Suprapubic skin (tissue), 4 donors: ENCODE data around the gene IFITM10. TPM values are rescaled to one million over a fixed set of nuclear protein-coding genes. Genes with fewer than 3 reads are reported as not detected.

Experiments
- DNase-seq, 2 donors: peaks; one replicate each; pipeline ENCODE4 v3.0.0-alpha.2; 2019; ENCODE audit warnings: low spot score in 2 of 2
- H3K27ac ChIP-seq: fragments of 200-600 bp; sonication (generic); one replicate; pipeline ENCODE4 v1.5.1; 2019
- H3K27me3 ChIP-seq: fragments of 200-600 bp; sonication (generic); one replicate; pipeline ENCODE4 v1.5.1; 2019
- H3K36me3 ChIP-seq: fragments of 200-600 bp; sonication (generic); one replicate; pipeline ENCODE4 v1.5.1; 2019
- H3K4me1 ChIP-seq: fragments of 200-600 bp; sonication (generic); one replicate; pipeline ENCODE4 v1.5.1; 2019
- H3K4me3 ChIP-seq: fragments of 200-600 bp; sonication (generic); one replicate; pipeline ENCODE4 v1.5.1; 2019; ENCODE audit warnings: mild to moderate bottlenecking
- H3K9me3 ChIP-seq: fragments of 200-600 bp; sonication (generic); one replicate; pipeline ENCODE4 v1.5.1; 2019
- EP300 ChIP-seq: sonication (generic); formaldehyde crosslinking; IDR thresholded peaks from one replicate; pipeline ENCODE4 v1.6.1; 2017; ENCODE audit warnings: antibody characterized with exemption
- POLR2A ChIP-seq, 2 donors: fragments of 450-650 bp; IDR thresholded peaks; one replicate each; pipeline ENCODE4 v1.6.1; 2017; ENCODE audit warnings: antibody characterized with exemption in 2 of 2, mild to moderate bottlenecking in 2 of 2, moderate library complexity in 2 of 2
- POLR2AphosphoS5 ChIP-seq, 3 donors: sonication (generic); formaldehyde crosslinking; IDR thresholded peaks; one replicate each; pipeline ENCODE4 v1.6.1; 2017; ENCODE audit warnings: antibody characterized with exemption in 3 of 3
- WGBS: methylation state at CpG from one replicate; pipeline ENCODE4 v1.1.5; 2018; 5-methylcytosine and 5-hydroxymethylcytosine counted together
- total RNA-seq, 4 donors: library from RNA; depleted of rRNA; stranded (reverse); fragments of >200 nt; gene quantifications; one replicate each; pipeline ENCODE4 v1.1.0, GENCODE V29; 2016
- TF ChIP-seq, protein P1 (sequence below), 2 donors: fragments of 200-600 bp in 1 of 2; fragments of 450-650 bp in 1 of 2; sonication (generic) in 1 of 2; IDR thresholded peaks; one replicate each; pipeline ENCODE4 v1.5.1; 2016 to 2019; ENCODE audit warnings: antibody characterized with exemption in 2 of 2, mild to moderate bottlenecking in 1 of 2, moderate library complexity in 1 of 2

IFITM10 gene
- total RNA-seq, 4 donors from 2014 or later: 2.6 to 7.6 (median 6.9) TPM

DNA sequence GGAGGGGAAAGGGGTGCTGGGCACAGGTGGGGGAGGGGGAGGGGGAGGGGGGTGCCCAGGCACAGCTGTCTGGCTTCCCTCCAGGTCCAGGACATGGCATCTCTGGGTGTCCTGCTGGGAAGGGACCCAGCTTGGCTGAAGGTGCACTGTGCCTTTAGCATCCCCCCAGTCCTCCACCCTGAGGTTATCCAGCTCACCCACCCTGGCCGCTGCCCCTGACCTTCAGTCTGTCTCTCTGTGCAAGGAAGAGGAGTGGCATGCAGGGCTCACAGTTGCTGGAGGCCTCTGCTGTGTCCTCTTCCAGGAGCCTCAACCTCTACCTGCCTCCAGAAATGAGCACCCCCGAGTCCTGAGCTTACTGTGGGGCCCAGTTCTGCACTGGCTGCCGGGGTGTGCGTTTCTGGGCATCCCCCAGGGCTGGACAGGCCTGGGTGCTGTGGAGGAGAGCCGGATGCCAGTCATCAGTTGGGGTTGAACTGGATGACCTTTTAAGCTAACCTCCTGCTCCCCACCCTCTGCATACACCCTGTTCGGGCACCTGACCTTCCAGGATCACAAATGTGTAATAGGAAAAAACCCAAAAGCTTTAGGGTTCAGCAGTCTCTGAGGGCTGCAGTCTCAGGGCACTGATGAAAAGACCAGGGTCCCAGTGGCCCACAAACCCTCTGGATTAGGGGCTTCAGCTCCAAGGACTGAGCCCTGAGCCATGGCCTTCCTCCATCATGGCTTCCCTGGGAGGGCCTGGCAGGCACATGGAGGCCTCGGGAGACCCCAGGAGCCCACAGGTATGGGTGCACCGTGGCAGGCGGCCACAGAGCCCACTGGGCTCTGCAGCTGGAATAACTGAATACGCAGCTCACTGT, 23.0 kb upstream of the IFITM10 start:
- Histone ChIP-seq H3K4me3 (no peak overlapping the region), H3K27ac (no peak overlapping the region)

GRCh38 chr11:1772270-1773130, 22.1 kb upstream of the IFITM10 start:
- peak; percentile 75 to 83 for DNase-seq

More for the DNA sequence above, 23.0 kb upstream of the IFITM10 start:
- Histone ChIP-seq H3K4me1 (peaks cover 44% of the 10 kb centered on the region), H3K36me3 (no peaks in the 10 kb centered on the region), H3K9me3 (no peaks in the 10 kb centered on the region), H3K27me3 (no peaks in the 10 kb centered on the region)
- DNase-seq: peak; percentile 41 to 49
- TF ChIP-seq, protein P1, sequence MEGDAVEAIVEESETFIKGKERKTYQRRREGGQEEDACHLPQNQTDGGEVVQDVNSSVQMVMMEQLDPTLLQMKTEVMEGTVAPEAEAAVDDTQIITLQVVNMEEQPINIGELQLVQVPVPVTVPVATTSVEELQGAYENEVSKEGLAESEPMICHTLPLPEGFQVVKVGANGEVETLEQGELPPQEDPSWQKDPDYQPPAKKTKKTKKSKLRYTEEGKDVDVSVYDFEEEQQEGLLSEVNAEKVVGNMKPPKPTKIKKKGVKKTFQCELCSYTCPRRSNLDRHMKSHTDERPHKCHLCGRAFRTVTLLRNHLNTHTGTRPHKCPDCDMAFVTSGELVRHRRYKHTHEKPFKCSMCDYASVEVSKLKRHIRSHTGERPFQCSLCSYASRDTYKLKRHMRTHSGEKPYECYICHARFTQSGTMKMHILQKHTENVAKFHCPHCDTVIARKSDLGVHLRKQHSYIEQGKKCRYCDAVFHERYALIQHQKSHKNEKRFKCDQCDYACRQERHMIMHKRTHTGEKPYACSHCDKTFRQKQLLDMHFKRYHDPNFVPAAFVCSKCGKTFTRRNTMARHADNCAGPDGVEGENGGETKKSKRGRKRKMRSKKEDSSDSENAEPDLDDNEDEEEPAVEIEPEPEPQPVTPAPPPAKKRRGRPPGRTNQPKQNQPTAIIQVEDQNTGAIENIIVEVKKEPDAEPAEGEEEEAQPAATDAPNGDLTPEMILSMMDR (IDR thresholded peaks at IDR 0.05): no peak
- TF ChIP-seq EP300 (no peak), POLR2A (IDR thresholded peaks at IDR 0.05) (no peak), POLR2AphosphoS5 (IDR thresholded peaks at IDR 0.05) (no peak)
- 73% methylated on average over 7 of the region's 10 CpGs for WGBS

DNA sequence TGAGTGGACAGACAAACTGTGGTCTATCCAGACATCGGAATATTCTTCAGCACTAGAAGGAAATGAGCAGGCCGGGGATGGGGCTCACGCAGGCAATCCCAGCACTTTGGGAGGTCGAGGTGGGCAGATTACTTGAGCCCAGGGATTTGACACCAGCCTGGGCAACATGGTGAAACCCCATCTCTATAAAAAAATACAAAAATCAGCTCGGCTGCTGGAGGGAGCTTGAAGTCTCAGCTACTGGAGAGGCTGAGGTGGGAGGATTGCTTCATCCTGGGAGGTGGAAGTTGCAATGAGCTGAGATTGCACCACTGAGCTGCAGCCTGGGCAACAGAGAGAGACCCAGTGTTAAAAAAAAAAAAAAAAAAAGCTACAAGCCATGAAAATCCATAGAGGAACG, 21.3 kb upstream of the IFITM10 start:
- Histone ChIP-seq H3K27me3 (no peaks in the 10 kb centered on the region), H3K9me3 (no peaks in the 10 kb centered on the region), H3K4me3 (no peak overlapping the region), H3K27ac (peak overlapping the region; percentile 51), H3K36me3 (no peaks in the 10 kb centered on the region), H3K4me1 (peaks cover 44% of the 10 kb centered on the region)
- DNase-seq: peak; percentile 61 to 76
- TF ChIP-seq POLR2AphosphoS5 (IDR thresholded peaks at IDR 0.05) (no peak), POLR2A (IDR thresholded peaks at IDR 0.05) (no peak)
- TF ChIP-seq, protein P1 (IDR thresholded peaks at IDR 0.05): no peak
- 82% methylated on average over 6 of the region's 6 CpGs for WGBS

More at GRCh38 chr11:1772270-1773130, 22.1 kb upstream of the IFITM10 start:
- H3K27ac ChIP-seq: peak overlapping the region; percentile 27
- peak overlapping the region; percentile 7 for H3K4me3 ChIP-seq
- no peaks in the 10 kb centered on the region for H3K36me3 ChIP-seq
- TF ChIP-seq, protein P1 (IDR thresholded peaks at IDR 0.05): no peak
- no peaks in the 10 kb centered on the region for H3K27me3 ChIP-seq
- WGBS: 19% methylated on average over 14 of the region's 15 CpGs
- H3K4me1 ChIP-seq: peaks cover 44% of the 10 kb centered on the region
- H3K9me3 ChIP-seq: no peaks in the 10 kb centered on the region

GRCh38 chr11:1771273-1771672, 20.9 kb upstream of the IFITM10 start:
- H3K36me3 ChIP-seq: no peaks in the 10 kb centered on the region
- WGBS: 71% methylated on average over 18 of the region's 18 CpGs
- H3K4me3 ChIP-seq: no peak overlapping the region
- peak overlapping the region; percentile 51 for H3K27ac ChIP-seq
- peak; percentile 49 to 53 for DNase-seq
- H3K27me3 ChIP-seq: no peaks in the 10 kb centered on the region
- TF ChIP-seq EP300 (no peak), POLR2A (IDR thresholded peaks at IDR 0.05) (no peak), POLR2AphosphoS5 (IDR thresholded peaks at IDR 0.05) (no peak)
- TF ChIP-seq, protein P1 (IDR thresholded peaks at IDR 0.05): no peak
- peaks cover 44% of the 10 kb centered on the region for H3K4me1 ChIP-seq
- H3K9me3 ChIP-seq: no peaks in the 10 kb centered on the region

DNA sequence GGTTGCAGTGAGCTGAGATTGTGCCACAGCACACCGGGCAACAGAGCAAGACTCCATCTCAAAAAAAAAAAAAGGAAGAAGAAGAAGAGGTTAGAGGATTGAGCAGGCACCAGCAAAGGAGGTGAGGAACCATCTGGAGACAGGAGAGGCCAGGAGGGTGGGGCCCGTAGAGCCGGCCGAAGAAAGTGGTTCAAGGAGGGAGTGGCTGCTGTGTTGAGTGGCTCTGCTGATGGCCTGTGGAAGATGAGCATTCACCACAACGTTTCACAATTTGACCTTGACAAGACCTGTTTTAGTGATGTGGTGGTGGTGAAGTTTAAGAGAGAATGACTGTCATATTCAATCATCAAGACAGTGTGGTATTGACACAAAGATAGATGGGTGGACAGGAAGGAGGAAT, 20.1 kb upstream of the IFITM10 start:
- Histone ChIP-seq H3K36me3 (no peaks in the 10 kb centered on the region), H3K4me3 (no peak overlapping the region), H3K27ac (no peak overlapping the region), H3K4me1 (peaks cover 44% of the 10 kb centered on the region), H3K27me3 (no peaks in the 10 kb centered on the region), H3K9me3 (no peaks in the 10 kb centered on the region)
- no peak for TF ChIP-seq EP300
- no peak for TF ChIP-seq POLR2A (IDR thresholded peaks at IDR 0.05)
- no peak for TF ChIP-seq POLR2AphosphoS5 (IDR thresholded peaks at IDR 0.05)
- TF ChIP-seq, protein P1 (IDR thresholded peaks at IDR 0.05): no peak
- peak in 1 of 2 donors; percentile 40 for DNase-seq
- WGBS: 68% methylated on average over 5 of the region's 5 CpGs
